NCI-H2171 treated with DMSO at 0.1 percent for 48 hours (cell line): ENCODE measurements around the gene NEDD8.

Experiments
- DNase-seq: peaks from one replicate; lab custom pipeline; 2025; lab: John Stamatoyannopoulos, UW

Gene NEDD8

GRCh38 chr14:24232121-24232644 is at the start of gene NEDD8:
Gene NEDD8, minus strand, starts transcription at chr14:24232367. Its CDS starts 100 bp downstream, at chr14:24232267.
- peak; percentile 98 for DNase-seq

GRCh38 chr14:24281636-24282035 is 49.5 kb upstream of the NEDD8 start:
- no peak for DNase-seq

GRCh38 chr14:24280797-24281460 is 48.8 kb upstream of the NEDD8 start:
- no peak for DNase-seq

GRCh38 chr14:24279301-24280186 is 47.4 kb upstream of the NEDD8 start:
- no peak for DNase-seq

- no peak for DNase-seq
Measured at GRCh38 chr14:24278424-24278823, 46.3 kb upstream of the NEDD8 start.

- no peak for DNase-seq
Measured at GRCh38 chr14:24277606-24278321, 45.6 kb upstream of the NEDD8 start.

DNA sequence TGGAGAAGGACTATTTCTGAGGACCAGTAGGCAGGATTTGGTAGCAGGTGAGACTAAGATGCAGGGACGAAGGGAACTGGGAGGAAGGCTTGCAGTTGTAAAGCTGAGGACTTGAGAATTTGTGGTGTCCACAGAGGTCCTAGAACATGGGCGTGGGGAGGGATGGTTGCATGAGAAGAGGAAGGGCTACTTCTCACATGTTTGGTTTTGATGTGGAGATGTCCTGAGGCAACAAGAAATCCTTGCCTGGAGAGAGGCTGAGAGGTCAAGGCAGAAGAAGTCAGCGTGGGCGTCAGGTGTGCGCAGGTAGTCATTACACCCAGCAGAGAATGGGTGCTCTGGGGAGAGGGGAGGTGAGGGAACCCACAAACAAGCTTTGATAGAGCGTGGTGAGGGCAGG is 44.9 kb upstream of the NEDD8 start:
- no peak for DNase-seq

- DNase-seq = no peak
Measured at GRCh38 chr14:24274101-24274543, 42.0 kb upstream of the NEDD8 start.

- DNase-seq = peak; percentile 10
Measured at GRCh38 chr14:24273422-24273998, 41.3 kb upstream of the NEDD8 start.

- DNase-seq = no peak
Measured at GRCh38 chr14:24272467-24272866, 40.3 kb upstream of the NEDD8 start.

DNA sequence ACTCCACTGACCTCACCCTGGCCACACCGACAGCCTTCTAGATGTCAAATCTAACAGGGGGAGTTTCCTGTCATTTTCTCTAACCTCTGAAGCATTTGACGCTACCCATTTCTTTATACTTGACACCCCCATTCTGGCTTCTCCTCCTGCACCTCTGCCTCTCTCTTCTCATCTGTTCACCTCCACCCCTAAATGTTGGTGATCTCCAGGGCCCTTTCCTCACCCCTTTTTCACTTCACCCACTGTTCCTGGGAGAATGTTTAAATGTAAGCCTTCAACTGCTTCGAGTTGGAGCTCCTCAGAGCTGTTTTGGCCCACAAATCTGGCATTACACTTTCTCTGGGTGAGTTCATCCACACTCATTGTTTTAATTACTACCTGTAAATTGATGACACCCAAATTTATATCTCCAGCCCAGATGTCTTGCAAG is 39.7 kb upstream of the NEDD8 start:
- no peak for DNase-seq

DNA sequence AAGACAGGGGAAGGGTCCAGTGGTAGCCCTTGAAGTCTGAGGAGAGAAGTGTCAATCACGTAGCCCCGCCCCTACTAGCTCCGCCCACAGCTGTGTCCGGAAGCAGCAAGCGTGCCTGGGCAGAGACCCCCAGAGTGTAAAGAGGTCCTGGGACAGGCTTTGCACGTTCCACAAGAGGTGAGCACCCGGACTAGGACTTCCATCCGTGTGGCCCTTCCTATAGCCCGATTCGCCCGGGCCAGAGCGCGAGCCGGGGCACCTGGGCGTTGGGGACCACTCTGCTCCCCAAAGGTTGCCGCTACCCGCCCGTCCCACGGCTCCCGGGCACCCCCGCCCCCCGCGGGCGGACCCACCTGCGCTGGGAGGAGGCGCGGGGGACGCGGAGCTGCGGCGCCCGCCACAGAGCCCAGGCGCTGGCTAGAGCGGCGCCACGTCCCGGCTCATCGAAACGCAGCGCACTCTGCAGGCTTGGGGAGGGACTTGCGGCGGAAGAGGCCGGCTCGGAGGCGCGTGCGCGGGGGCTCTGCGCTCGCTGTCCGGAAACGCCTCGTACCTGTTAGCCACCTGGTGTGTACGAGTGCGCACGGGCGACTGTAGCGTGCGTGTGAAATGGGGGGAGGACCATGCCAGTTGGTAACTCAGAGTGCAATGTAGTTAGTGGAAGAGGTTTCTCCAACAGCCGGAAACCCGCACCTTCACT is 39.1 kb upstream of the NEDD8 start, which contains the start of gene RABGGTA:
Gene RABGGTA, minus strand, starts transcription at position 464 of the 700 bp plus-strand sequence. CDS start 482 bp downstream, outside the sequence.
- DNase-seq = peak; percentile 96

DNA sequence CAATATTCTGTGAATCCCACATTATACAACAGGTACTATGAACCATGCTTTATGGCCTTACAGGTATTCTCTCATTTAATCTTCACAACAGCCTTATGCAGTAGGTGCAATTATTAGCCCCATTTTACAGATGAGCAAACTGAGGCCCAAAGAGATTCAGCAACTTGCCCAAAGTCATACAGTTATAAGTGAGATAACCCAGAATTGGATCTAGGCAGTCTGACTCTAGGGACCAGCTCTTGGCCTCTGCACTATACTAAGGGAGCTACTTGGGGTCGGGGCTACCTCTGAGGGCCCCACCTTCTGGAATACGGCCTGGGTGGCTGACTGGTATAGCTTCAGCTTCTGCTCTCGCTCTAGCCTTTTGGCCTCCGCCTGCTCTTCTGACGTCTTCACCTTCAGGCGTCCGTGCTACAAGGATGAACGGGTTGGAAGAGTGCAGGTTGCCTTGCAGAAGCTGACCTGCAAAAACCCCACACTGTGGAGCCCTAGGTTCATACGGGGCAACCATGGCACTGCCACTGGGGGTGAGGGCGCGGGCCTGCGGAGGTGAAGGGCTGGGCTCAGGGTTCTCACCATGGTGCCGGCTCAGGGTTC is 38.5 kb upstream of the NEDD8 start:
- DNase-seq = peak; percentile 57

- no peak for DNase-seq
Measured at GRCh38 chr14:24269910-24270536, 37.9 kb upstream of the NEDD8 start.

DNA sequence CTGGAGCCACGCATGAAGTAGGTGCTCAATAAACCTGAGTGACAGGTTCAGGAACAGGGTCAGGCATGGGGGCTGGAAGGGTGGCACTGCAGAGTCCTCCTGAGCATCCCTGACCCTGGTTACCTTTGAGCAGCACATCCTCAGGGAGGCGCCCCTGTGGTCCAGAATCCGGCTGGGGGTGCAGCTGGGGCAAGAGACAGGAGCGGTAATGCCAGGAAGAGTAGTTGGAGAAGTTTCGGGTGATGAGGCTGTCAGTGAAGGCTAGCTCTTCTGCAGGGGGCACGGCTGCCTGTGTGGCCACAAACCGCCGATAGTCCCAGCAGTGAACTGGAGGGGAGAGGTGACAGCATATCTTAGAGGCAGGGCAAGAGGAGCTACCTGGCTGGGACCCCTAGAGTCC is 37.2 kb upstream of the NEDD8 start:
- DNase-seq = no peak

- DNase-seq = no peak
Measured at GRCh38 chr14:24268225-24268624, 36.1 kb upstream of the NEDD8 start.

GRCh38 chr14:24267516-24267915 is 35.3 kb upstream of the NEDD8 start:
- DNase-seq = no peak

- no peak for DNase-seq
Measured at GRCh38 chr14:24266344-24267244, 34.4 kb upstream of the NEDD8 start.

DNA sequence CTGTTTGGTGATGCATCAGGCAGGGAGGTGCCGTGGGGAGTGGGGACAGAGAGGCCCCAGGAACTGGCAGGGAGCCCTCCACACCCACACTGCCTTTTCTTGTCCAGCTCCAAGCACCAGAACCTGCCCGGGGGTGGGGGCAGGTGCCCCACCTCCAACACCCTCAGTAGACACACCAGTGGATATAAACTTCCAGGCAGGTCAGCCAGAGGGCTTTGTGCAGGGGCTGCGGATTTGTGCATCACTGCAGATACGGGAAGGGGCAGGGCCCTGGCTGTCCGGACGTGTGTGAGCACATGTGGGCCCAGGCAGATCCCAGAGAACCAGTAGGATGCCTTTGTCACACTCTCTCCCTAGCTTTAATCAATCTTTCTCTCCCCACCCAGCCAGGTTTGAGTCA is 32.1 kb upstream of the NEDD8 start:
- DNase-seq = no peak
